ENCODE data around the gene OR2G6.
"Not testable (repeated sequence)": the region's sequence is repeated elsewhere in the genome, so short reads cannot be mapped to it uniquely, and the experiment has no call there.

OR2G6 gene

DNA sequence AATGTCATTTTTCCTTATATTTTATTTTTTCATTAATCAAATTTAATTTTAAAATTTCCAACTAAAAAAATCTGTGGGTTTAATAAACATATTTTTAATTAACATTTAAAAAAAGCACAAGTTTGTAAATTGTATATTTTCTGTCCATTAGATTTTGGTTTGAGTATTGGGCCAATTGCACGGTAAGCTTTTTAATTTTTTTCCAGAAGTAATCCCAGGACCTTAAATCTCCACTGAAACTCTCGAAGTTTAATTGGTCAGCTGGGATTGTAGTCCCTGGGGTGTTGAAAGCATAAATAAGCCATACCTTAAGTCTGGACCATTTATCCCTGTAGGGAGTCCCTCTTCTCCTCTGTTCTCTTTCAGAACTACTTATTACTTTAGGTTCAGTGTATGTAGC, at the start of gene OR2G6:
TSS of gene OR2G6 (plus strand) at position 301 of the 400 bp plus-strand sequence. CDS start 13,574 bp downstream, outside the sequence.
- DNase-seq (ENCODE audit: low read depth), result not testable (repeated sequence)

DNA sequence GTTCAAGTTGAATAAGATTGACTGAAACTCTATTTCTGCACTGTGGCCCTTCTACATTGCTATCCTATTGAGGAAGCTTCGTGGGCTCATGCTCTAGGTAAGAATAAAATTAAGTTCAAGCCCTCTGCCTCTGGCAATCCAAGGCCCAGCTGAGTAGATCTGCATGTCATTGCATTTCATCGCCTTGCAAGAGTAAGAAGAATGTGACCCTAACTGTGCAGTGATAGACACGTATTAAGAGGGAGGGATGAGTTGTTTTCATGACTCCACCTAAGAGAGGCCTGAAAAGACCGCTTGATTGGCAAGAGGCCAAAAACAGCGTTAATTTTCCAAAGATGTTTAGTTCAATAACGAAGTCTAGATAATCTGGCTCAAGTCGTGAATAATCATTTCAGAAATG, 48.8 kb upstream of the OR2G6 start:
- not testable (repeated sequence) for DNase-seq (ENCODE audit: low read depth)

DNA sequence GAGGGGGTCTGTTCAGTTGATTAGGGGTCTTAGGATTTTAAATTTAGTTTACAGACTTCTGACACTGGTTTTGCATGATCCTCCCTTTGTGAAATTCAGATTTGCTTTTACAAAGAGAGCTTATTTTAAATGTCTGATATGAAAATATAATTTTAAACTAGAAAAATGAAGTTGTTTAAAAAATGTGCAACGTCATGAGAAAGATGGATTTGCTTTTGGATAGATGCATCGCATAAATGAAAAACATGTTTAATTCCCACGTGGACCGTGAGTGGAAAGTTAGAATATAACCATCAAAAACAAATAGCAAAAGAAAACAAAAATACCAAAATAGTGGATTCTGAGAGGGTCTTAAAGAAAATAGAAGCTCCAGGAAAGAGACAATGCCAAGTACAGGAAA, 36.7 kb upstream of the OR2G6 start:
- no peak for DNase-seq (ENCODE audit: low read depth)

DNA sequence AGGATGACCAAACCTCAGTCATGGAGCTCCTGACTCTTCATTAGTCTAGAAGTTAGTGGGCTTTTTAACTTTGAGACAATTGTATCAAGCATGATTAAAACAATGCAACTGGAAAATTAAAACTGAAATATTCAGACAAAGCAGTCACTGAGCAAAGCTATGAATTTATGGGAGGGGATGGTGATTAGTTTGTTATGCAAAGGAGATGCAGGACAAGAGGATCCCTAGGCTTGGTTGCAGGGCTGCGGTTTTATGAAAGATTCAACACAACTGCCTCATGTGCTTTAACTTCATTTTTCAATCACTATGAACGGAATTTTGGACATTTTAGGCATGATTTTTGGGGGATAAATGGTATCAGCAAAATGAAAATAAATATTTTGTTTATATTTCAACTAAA, 35.8 kb upstream of the OR2G6 start:
- not testable (repeated sequence) for DNase-seq (ENCODE audit: low read depth)

DNA sequence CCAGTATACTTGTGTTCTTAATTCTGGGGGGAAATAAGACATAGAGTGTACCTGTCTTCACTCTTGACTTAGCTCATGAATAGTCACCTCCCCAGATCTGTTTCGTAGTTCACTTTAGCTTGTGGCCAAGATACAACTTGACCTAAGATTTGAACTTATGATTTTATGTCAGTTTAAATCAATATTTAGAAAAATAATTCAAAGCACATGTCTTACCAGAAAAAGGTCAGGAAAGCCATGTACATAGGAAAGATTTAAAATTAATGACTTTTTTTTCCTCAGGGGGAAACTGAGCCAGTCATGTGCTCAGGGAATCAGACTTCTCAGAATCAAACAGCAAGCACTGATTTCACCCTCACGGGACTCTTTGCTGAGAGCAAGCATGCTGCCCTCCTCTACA, 34.8 kb upstream of the OR2G6 start, which contains the start of gene OR2T3:
TSS of gene OR2T3 (plus strand) at position 301 of the 400 bp plus-strand sequence. CDS start at position 301, 0 bp downstream.
- not testable (repeated sequence) for DNase-seq (ENCODE audit: low read depth)

DNA sequence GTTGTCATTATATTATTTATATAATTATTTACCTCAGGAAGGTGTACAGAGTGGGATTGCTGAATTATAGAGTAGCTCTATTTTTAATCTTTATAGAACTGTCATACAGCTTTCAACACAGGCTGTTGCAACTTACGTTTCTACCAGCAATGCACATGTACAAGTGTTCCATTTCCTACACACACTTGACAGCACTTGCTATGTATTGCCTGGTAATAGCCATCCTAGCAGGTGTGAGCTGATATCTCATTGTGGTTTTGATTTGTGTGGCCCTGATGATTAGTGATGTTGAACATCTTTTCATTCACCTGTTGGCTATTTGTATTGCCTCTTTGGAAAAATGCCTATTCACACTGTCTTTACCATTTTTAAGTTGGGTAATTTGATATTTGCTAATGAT, 32.2 kb upstream of the OR2G6 start:
- DNase-seq (ENCODE audit: low read depth), result not testable (repeated sequence)

DNA sequence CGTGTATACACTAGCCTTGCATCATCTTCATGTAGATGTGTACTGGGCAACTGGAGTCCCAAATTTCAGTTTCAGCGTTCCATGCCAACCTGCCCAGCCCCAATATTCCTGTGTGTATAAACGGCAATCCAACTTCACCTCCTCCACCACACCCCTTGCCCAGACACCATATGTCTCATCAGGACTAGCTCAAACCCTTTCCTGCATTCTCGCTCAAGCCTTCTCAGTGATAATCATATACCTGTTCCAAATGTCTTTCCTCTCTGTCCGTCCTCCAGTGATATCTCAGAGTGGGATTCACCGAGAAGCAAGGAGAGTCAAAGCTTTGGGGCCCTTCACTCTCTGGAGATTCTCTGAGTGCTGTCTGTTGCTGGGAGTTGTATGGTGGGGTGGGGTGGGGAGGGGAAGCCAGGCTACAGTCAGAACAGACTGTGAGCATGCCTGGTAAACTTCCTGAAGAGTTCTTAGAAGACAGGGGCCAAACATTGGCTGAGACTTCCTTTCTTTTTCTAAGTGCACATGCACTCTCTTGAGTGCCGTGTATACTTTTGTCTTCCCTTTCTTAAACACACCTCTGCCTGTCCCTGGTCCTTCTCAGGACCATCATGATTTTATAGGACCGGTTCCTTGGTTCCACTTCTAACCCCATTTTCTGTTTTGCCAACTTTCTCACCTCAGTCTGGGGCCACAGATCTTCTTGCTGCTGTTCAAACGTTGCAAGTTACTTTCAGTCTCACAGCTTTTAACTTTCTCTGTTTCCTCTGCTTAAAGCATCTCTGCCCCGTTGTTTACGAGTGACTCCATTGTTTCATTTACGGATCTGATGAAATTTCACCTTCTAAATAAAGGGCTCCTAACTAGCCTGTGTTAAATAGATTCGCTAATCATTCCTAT, 25.9 kb upstream of the OR2G6 start:
- not testable (repeated sequence) for DNase-seq (ENCODE audit: low read depth)

DNA sequence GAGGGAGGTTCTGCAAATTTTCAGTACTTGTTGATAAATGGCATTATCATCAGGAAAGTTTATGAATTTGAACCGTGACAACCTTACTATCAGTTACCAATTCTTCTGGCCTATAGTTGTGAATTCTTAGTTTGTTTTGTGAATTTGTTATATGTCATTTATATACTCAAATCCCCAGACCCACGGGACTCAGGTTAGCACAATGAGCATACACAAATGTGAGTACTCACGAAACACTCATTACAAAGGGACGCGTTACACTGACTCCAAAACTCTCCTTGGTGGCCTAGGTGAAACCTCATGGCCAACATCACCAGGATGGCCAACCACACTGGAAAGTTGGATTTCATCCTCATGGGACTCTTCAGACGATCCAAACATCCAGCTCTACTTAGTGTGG, 19.6 kb upstream of the OR2G6 start, which contains the start of gene OR2T5:
TSS of gene OR2T5 (plus strand) at position 301 of the 400 bp plus-strand sequence. CDS start at position 301, 0 bp downstream.
- DNase-seq (ENCODE audit: low read depth), result not testable (repeated sequence)

DNA sequence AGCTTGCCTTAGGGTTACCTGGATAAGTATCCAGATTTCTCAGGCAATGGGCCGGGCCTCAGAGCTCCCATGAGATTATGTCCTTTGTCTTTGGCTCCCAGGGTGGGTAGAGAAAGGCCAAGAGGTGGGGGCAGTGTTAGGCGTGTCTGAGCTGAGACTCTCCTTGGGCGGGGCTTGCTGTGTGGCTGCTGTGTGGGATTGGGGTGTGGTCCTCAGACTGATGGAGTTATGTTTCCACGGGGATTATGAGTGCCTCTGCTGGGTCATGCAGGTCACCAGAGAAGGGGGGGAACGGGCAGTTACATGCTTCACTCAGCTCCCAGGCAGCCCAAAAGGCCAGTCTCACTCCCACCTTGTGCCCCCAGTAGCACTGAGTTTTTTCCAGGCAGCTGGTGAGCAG, 11.2 kb upstream of the OR2G6 start:
- DNase-seq (ENCODE audit: low read depth), result not testable (repeated sequence)

DNA sequence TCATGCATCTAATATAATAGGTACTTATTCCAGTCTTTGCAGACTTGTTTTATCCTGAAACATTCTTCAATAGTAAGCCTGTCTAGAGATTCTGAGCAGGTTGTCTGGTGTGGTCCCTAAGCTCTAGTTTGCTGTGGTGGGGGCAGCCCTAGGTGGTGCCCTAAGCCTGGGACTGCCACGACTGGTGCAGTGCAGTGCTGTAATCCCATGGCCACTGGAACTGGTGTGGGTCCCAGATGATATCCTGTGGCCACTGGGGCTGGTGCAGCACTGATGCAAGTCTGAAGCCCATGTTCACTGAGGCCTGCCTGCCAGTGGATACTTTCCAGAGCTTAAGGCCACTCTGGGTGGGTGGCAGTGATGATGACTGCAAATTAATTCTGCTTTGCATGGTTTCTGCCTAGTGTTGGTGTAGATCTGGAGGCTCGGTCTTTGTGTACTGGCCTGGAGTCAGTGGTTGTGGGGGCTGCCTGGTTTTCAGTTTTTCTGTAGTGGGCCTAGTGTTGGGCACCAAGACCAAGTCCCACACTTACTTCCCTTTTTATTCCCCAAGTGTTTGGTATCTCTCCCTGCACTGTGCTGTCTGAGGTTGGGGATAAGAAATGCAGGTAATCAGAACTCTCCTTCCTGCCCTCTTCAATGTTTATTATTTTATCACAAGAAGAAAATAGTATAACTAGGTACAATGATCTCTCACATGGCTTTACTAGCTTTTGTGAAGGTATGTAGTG, 7.4 kb upstream of the OR2G6 start:
- not testable (repeated sequence) for DNase-seq (ENCODE audit: low read depth)

DNA sequence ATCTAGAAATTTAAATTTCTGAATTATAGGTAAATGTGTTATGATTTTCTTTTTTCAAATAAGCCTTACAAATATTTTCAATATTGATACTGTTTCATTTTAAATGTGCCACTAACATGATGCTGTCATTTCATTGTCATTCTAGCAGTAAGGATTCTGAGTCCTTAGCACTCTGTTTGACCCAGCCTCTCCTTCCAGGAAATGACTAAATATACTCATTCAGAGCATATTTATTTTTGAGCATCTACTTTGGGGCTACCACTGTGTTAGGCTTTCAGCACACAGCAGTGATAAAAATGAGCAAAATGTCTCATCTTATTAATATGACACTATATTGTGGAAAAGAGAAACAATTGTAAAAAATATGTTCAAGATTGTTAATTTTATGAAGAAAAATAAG, 2.3 kb downstream of the OR2G6 start:
- DNase-seq (ENCODE audit: low read depth), result not testable (repeated sequence)

DNA sequence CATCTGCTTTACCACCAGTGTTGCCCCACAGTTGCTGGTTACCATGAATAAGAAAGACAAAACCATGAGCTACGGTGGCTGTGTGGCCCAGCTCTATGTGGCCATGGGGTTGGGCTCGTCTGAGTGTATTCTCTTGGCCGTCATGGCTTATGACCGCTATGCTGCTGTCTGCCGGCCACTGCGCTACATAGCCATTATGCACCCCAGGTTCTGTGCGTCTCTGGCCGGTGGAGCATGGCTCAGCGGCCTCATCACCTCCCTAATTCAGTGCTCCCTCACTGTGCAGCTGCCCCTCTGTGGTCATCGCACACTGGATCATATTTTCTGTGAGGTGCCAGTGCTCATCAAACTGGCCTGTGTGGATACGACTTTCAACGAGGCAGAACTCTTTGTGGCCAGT, 14.0 kb downstream of the OR2G6 start:
- no peak for DNase-seq (ENCODE audit: low read depth)

DNA sequence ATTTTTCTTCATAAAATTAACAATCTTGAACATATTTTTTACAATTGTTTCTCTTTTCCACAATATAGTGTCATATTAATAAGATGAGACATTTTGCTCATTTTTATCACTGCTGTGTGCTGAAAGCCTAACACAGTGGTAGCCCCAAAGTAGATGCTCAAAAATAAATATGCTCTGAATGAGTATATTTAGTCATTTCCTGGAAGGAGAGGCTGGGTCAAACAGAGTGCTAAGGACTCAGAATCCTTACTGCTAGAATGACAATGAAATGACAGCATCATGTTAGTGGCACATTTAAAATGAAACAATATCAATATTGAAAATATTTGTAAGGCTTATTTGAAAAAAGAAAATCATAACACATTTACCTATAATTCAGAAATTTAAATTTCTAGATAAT, 29.6 kb downstream of the OR2G6 start:
- DNase-seq (ENCODE audit: low read depth), result not testable (repeated sequence)

DNA sequence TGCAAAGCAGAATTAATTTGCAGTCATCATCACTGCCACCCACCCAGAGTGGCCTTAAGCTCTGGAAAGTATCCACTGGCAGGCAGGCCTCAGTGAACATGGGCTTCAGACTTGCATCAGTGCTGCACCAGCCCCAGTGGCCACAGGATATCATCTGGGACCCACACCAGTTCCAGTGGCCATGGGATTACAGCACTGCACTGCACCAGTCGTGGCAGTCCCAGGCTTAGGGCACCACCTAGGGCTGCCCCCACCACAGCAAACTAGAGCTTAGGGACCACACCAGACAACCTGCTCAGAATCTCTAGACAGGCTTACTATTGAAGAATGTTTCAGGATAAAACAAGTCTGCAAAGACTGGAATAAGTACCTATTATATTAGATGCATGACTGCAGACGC, 39.5 kb downstream of the OR2G6 start:
- DNase-seq (ENCODE audit: low read depth), result not testable (repeated sequence)

DNA sequence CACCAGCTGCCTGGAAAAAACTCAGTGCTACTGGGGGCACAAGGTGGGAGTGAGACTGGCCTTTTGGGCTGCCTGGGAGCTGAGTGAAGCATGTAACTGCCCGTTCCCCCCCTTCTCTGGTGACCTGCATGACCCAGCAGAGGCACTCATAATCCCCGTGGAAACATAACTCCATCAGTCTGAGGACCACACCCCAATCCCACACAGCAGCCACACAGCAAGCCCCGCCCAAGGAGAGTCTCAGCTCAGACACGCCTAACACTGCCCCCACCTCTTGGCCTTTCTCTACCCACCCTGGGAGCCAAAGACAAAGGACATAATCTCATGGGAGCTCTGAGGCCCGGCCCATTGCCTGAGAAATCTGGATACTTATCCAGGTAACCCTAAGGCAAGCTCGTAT, 43.2 kb downstream of the OR2G6 start:
- not testable (repeated sequence) for DNase-seq (ENCODE audit: low read depth)

DNA sequence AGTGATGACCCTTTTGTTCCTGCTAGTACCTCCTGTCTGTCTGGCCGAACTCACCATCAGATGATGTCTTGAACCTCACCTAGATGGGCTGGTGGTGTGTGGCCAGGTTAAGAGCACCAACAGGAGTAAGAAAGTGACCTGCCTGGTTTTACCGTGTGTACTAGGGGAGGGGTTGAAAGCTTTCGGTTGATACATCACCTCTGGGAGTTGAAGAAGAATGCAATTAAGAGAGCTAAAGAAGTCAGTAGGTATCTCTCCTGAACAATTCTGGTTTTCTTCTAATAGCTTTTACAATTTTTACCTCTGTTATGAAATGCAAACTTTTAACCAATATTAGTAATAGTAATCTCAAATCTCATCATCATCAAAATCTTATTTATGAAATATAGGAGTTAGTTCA, 54.8 kb downstream of the OR2G6 start, which contains the start of gene OR2T29:
TSS of gene OR2T29 (minus strand) at position 101 of the 400 bp plus-strand sequence. CDS start 3,281 bp downstream, outside the sequence.
- DNase-seq (ENCODE audit: low read depth), result not testable (repeated sequence)

DNA sequence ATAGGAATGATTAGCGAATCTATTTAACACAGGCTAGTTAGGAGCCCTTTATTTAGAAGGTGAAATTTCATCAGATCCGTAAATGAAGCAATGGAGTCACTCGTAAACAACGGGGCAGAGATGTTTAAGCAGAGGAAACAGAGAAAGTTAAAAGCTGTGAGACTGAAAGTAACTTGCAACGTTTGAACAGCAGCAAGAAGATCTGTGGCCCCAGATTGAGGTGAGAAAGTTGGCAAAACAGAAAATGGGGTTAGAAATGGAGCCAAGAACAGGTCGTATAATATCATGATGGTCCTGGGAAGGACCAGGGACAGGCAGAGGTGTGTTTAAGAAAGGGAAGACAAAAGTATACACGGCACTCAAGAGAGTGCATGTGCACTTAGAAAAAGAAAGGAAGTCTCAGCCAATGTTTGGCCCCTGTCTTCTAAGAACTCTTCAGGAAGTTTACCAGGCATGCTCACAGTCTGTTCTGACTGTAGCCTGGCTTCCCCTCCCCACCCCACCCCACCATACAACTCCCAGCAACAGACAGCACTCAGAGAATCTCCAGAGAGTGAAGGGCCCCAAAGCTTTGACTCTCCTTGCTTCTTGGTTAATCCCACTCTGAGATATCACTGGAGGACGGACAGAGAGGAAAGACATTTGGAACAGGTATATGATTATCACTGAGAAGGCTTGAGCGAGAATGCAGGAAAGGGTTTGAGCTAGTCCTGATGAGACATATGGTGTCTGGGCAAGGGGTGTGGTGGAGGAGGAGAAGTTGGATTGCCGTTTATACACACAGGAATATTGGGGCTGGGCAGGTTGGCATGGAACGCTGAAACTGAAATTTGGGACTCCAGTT, 57.9 kb downstream of the OR2G6 start:
- DNase-seq (ENCODE audit: low read depth), result not testable (repeated sequence)

DNA sequence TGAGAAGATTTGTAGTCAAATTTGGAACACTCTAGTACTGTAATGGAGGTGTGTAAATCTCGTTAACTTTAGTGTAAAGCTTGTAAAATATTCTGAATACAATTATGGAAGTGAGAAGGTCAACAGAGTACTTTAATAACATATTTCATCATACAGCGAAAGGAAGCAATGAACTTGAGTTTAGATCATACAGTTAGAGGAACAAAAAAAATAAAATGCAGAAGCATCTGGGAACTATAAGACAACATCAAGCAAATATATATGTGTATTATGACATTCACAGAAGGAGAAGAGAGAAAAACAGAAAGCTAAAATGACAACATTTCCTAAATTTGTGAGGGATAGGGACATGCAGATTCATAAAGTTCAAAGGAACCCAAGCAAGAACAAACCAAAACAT, 61.2 kb downstream of the OR2G6 start:
- not testable (repeated sequence) for DNase-seq (ENCODE audit: low read depth)

DNA sequence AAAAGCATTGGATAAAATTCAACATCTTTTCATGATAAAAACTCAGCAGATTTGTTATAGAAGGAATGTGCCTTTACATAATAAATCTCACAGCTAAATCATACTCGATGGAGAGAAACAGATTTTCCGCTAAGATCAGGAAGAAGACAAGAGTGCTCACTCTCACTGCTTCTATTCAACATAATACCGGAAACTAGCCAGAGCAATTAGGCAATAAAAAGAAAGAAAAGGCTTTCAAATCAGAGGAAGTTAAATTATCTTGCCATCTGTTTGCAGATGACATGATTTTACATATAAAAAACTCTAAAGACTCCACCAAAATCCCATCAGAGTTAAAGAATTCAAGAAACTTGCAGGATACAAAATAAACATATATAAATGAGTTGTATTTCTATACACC, 62.9 kb downstream of the OR2G6 start:
- not testable (repeated sequence) for DNase-seq (ENCODE audit: low read depth)

DNA sequence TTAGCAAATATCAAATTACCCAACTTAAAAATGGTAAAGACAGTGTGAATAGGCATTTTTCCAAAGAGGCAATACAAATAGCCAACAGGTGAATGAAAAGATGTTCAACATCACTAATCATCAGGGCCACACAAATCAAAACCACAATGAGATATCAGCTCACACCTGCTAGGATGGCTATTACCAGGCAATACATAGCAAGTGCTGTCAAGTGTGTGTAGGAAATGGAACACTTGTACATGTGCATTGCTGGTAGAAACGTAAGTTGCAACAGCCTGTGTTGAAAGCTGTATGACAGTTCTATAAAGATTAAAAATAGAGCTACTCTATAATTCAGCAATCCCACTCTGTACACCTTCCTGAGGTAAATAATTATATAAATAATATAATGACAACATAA, 64.2 kb downstream of the OR2G6 start:
- DNase-seq (ENCODE audit: low read depth), result not testable (repeated sequence)

DNA sequence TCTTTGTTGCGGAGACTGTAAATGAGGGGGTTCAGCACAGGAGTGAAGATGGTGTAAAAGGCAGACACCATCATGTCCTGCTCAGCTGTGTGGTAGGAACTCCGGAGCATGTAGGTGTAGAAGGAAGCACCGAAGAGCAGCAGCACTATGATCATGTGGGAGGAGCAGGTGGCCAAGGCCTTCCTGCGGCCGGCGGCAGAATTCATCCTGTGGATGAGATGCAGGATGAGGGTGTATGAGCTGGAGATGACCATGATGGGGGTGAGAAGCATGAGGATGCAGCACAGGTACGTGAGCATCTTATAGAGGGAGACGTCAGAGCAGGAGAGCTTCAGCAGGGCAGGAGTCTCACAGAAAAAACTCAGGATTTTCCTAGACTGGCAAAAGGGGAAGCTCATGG, 66.0 kb downstream of the OR2G6 start:
- DNase-seq (ENCODE audit: low read depth), result not testable (repeated sequence)

DNA sequence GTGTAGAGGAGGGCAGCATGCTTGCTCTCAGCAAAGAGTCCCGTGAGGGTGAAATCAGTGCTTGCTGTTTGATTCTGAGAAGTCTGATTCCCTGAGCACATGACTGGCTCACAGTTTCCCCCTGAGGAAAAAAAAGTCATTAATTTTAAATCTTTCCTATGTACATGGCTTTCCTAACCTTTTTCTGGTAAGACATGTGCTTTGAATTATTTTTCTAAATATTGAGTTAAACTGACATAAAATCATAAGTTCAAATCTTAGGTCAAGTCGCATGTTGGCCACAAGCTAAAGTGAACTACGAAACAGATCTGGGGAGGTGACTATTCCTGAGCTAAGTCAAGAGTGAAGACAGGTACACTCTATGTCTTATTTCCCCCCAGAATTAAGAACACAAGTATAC, 66.8 kb downstream of the OR2G6 start, which contains the start of gene OR2T34:
TSS of gene OR2T34 (minus strand) at position 101 of the 400 bp plus-strand sequence. CDS start at position 101, 0 bp downstream.
- DNase-seq (ENCODE audit: low read depth), result not testable (repeated sequence)

Data from stimulated activated CD4-positive, alpha-beta T cell treated with anti-CD3 and anti-CD28 coated beads, Interleukin-2, amount 100 ng/mL, for 4 hours (primary cell).